HCT116 (cell line): Measurements from ENCODE around the gene DTNBP1. TPM values are rescaled to one million over a fixed set of nuclear protein-coding genes. Genes with fewer than 3 reads are reported as not detected.

Experiments
- ATAC-seq: fragments of 200-7000 bp; cut with Tn5 transposase; 2 replicates; pipeline ENCODE4 v1.9.1; 2020; ENCODE audit warnings: mild to moderate bottlenecking, moderate library complexity
- BruUV-seq: library from RNA; stranded (reverse); fragments of 400-500 nt; replicated peaks from 2 replicates; lab custom pipeline; 2021; lab: Mats Ljungman, UMichigan
- CTCF ChIA-PET: fragments of 300-600 bp; sonication (Branson Sonifier 250); formaldehyde crosslinking; loops from one replicate; lab custom pipeline; 2021; ENCODE audit warnings: antibody characterized with exemption; lab: Charles Lee
- POLR2A ChIA-PET: fragments of 300-600, 350-600 bp; sonication (Branson Sonifier 250); formaldehyde crosslinking; loops from one replicate; lab custom pipeline; 2021; ENCODE audit warnings: antibody characterized with exemption; lab: Charles Lee
- RAD21 ChIA-PET, 2 experiments: fragments of 300-600 bp; sonication (Branson Sonifier 250); formaldehyde crosslinking; loops; one replicate each; lab custom pipeline; 2023; ENCODE audit warnings: low total read pairs in 2 of 2; ENCODE audit not compliant: uncharacterized antibody in 2 of 2, unreplicated experiment in 2 of 2, low non-redundant PET in 1 of 2; lab: Charles Lee
- DNase-seq: peaks from one replicate; pipeline ENCODE4 v3.0.0-alpha.2; 2010; ENCODE audit warnings: low read depth, low spot score
- H2AFZ ChIP-seq: fragments of 200-600 bp; shearing (Covaris generic), sonication (generic); 2 replicates; pipeline ENCODE4 v1.6.1; 2017; ENCODE audit warnings: low read depth, mixed run types, mixed read lengths, antibody characterized with exemption, low read length; ENCODE audit not compliant: poor library complexity, severe bottlenecking
- H3K27ac ChIP-seq: 2 replicates; pipeline ENCODE4 v1.5.1; 2012; ENCODE audit warnings: low read depth, low read length
- H3K27me3 ChIP-seq: fragments of 200-600 bp; sonication (generic); 2 replicates; pipeline ENCODE4 v1.6.1; 2016; ENCODE audit warnings: mixed run types, low read length, mixed read lengths; ENCODE audit not compliant: insufficient read depth
- H3K36me3 ChIP-seq, 2 experiments: fragments of 200-500 bp in 1 of 2; fragments of 200-600 bp in 1 of 2; sonication (Bioruptor generic) in 1 of 2; sonication (generic) in 1 of 2; 2 replicates each; pipeline versions ENCODE4 v1.5.1 to v1.6.1; 2014 to 2016; ENCODE audit warnings: low read length in 2 of 2, inconsistent platforms in 1 of 2, mixed read lengths in 1 of 2, mixed run types in 1 of 2; ENCODE audit not compliant: insufficient read depth in 2 of 2, control insufficient read depth in 1 of 2
- H3K4me1 ChIP-seq, 2 experiments: fragments of 200-600 bp in 1 of 2; sonication (generic) in 1 of 2; 2 replicates each; pipeline versions ENCODE4 v1.5.1 to v1.6.1; 2012 to 2017; ENCODE audit warnings: low read length in 2 of 2, inconsistent platforms in 1 of 2, mild to moderate bottlenecking in 1 of 2, mixed read lengths in 1 of 2, mixed run types in 1 of 2, moderate library complexity in 1 of 2; ENCODE audit not compliant: insufficient read depth in 2 of 2, control insufficient read depth in 1 of 2
- H3K4me2 ChIP-seq: fragments of 200-600 bp; sonication (generic); 2 replicates; pipeline ENCODE4 v1.6.1; 2017; ENCODE audit warnings: mixed run types, low read length, mixed read lengths
- H3K4me3 ChIP-seq, 2 experiments: fragments of 200-600 bp in 1 of 2; sonication (generic) in 1 of 2; replicated peaks in 1 of 2; 2 replicates each; pipeline ENCODE4 v1.5.1; 2011 to 2016; ENCODE audit warnings: low read length in 2 of 2, control low read depth in 1 of 2, low read depth in 1 of 2, mild to moderate bottlenecking in 1 of 2, mixed read lengths in 1 of 2, mixed run types in 1 of 2
- H3K79me2 ChIP-seq: fragments of 200-600 bp; sonication (generic); 2 replicates; pipeline ENCODE4 v1.6.1; 2017; ENCODE audit warnings: mild to moderate bottlenecking, mixed run types, low read length, moderate library complexity, mixed read lengths; ENCODE audit not compliant: insufficient read depth
- H3K9ac ChIP-seq: fragments of 200-600 bp; sonication (generic); 2 replicates; pipeline ENCODE4 v1.6.1; 2016; ENCODE audit warnings: low read length, mixed read lengths
- H3K9me2 ChIP-seq: fragments of 200-600 bp; sonication (generic), shearing (Covaris generic); 2 replicates; pipeline ENCODE4 v1.6.1; 2017; ENCODE audit warnings: mixed run types, mild to moderate bottlenecking, moderate library complexity; ENCODE audit not compliant: insufficient read depth
- H3K9me3 ChIP-seq, 2 experiments: fragments of 200-500 bp in 1 of 2; fragments of 200-600 bp in 1 of 2; sonication (Bioruptor generic) in 1 of 2; sonication (generic) in 1 of 2; 2 replicates each; pipeline ENCODE4 v1.6.1; 2014 to 2017; ENCODE audit warnings: low read length in 2 of 2, mixed read lengths in 2 of 2, inconsistent platforms in 1 of 2, low read depth in 1 of 2, mild to moderate bottlenecking in 1 of 2, mixed run types in 1 of 2, moderate library complexity in 1 of 2; ENCODE audit not compliant: control insufficient read depth in 1 of 2, insufficient read depth in 1 of 2
- H4K20me1 ChIP-seq: fragments of 200-600 bp; sonication (generic), shearing (Covaris generic); 2 replicates; pipeline ENCODE4 v1.6.1; 2017; ENCODE audit warnings: mixed run types, mild to moderate bottlenecking, moderate library complexity; ENCODE audit not compliant: insufficient read depth
- ATF3 ChIP-seq: IDR thresholded peaks from 2 replicates; pipeline ENCODE4 v1.6.1; 2012
- EGR1 ChIP-seq: IDR thresholded peaks from 2 replicates; pipeline ENCODE4 v1.6.1; 2012; ENCODE audit warnings: low read depth
- ELF1 ChIP-seq: IDR thresholded peaks from 2 replicates; pipeline ENCODE4 v1.6.1; 2012; ENCODE audit warnings: low read depth, borderline replicate concordance
- MAX ChIP-seq: IDR thresholded peaks from 2 replicates; pipeline ENCODE4 v1.6.1; 2012
- POLR2A ChIP-seq: IDR thresholded peaks from 2 replicates; pipeline ENCODE4 v1.7.0; 2011; ENCODE audit warnings: borderline replicate concordance; ENCODE audit not compliant: insufficient read depth, insufficient read length; ENCODE audit errors: extremely low read depth
- POLR2AphosphoS5 ChIP-seq: IDR thresholded peaks from 2 replicates; pipeline ENCODE4 v1.6.1; 2011; ENCODE audit warnings: mild to moderate bottlenecking, low read depth, low read length, moderate library complexity
- RAD21 ChIP-seq: IDR thresholded peaks from 2 replicates; pipeline ENCODE4 v1.6.1; 2012; ENCODE audit warnings: low read depth, mild to moderate bottlenecking
- SP1 ChIP-seq: IDR thresholded peaks from 2 replicates; pipeline ENCODE4 v1.6.1; 2012; ENCODE audit warnings: low read depth
- YY1 ChIP-seq: IDR thresholded peaks from 2 replicates; pipeline ENCODE4 v1.6.1; 2011; ENCODE audit warnings: low read length, low read depth, moderate library complexity, mild to moderate bottlenecking; ENCODE audit not compliant: insufficient replicate concordance; ENCODE audit errors: extremely low read depth
- ZBTB33 ChIP-seq: IDR thresholded peaks from 2 replicates; pipeline ENCODE4 v1.6.1; 2011; ENCODE audit warnings: mild to moderate bottlenecking, low read length, moderate library complexity; ENCODE audit not compliant: insufficient replicate concordance; ENCODE audit errors: extremely low read depth
- ZFX ChIP-seq: fragments of 450-650 bp; IDR thresholded peaks from 2 replicates; pipeline ENCODE4 v1.6.1; 2017
- ZNF274 ChIP-seq: fragments of 200-500 bp; sonication (Bioruptor generic); IDR thresholded peaks from 2 replicates; pipeline ENCODE4 v1.6.1; 2014; ENCODE audit warnings: mild to moderate bottlenecking, low read depth, low read length, inconsistent platforms
- intact Hi-C: fragments of 100-400 bp; cut with micrococcal nuclease; formaldehyde crosslinking; loops from 2 replicates; pipeline ENCODE4 v1.10.0; 2022
- total RNA-seq: library from RNA; stranded (reverse); gene quantifications from one replicate; pipeline ENCODE4 v1.2.1, GENCODE V29; 2021; ENCODE audit not compliant: unreplicated experiment

The DTNBP1 gene
- total RNA-seq, 1 experiment from 2014 or later: 16.7 TPM

- ChIA-PET CTCF (no interaction called here), RAD21 (no interaction called here), POLR2A (no interaction called here)
- Histone ChIP-seq H3K79me2 (no peaks in the 10 kb centered on the region; the same call in 1 of the 2 replicates), H4K20me1 (no peaks in the 10 kb centered on the region), H3K9me2 (no peaks in the 10 kb centered on the region), H3K9ac (no peak overlapping the region), H3K9me3 (no peaks in the 10 kb centered on the region), H2AFZ (no peak overlapping the region), H3K4me3 (no peak overlapping the region), H3K27ac (no peak overlapping the region), H3K36me3 (0 out of 4 replicates have a peak, but pooled peaks cover 0 to 2% of the 10 kb centered on the region in 2 experiments), H3K4me1 (no peaks in the 10 kb centered on the region), H3K4me2 (no peak overlapping the region)
- no TSS peak for BruUV-seq
- no peak for ATAC-seq
- TF ChIP-seq POLR2AphosphoS5 (no peak), ZBTB33 (no peak), POLR2A (no peak), YY1 (no peak), EGR1 (no peak), ATF3 (no peak), ZFX (no peak), RAD21 (no peak), MAX (no peak), SP1 (no peak), ZNF274 (no peak), ELF1 (no peak)
- TF ChIP-seq, all 23 proteins: peak for 0
- H3K27me3 ChIP-seq: no peaks in the 10 kb centered on the region
- DNase-seq: no peak
- intact Hi-C loops: no loop called here
Measured at GRCh38 chr6:15489261-15489962, 173.4 kb downstream of the DTNBP1 start.
